Measurements from ENCODE around the gene GRK1.

- TF ChIP-seq ZNF274 (IDR thresholded peaks at IDR 0.05; ENCODE audit: low read depth, low read length), result no peak
- TF ChIP-seq YY1 (IDR thresholded peaks at IDR 0.05; ENCODE audit: insufficient read depth, insufficient read length), result no peak
- no peak for TF ChIP-seq SUZ12 (IDR thresholded peaks at IDR 0.05; ENCODE audit: extremely low read depth, insufficient read depth, insufficient read length)
These were observed 76.6 kb downstream of the GRK1 start for GRCh38 chr13:113743366-113744195.
